Measurements from ENCODE around the gene RPS19BP1. TPM values are rescaled to one million over a fixed set of nuclear protein-coding genes. Genes with fewer than 3 reads are reported as not detected.

Gene RPS19BP1
- polyA plus RNA-seq, 1 of the 3 experiments (the other 2 are of a cell fraction): 97.2 TPM

DNA sequence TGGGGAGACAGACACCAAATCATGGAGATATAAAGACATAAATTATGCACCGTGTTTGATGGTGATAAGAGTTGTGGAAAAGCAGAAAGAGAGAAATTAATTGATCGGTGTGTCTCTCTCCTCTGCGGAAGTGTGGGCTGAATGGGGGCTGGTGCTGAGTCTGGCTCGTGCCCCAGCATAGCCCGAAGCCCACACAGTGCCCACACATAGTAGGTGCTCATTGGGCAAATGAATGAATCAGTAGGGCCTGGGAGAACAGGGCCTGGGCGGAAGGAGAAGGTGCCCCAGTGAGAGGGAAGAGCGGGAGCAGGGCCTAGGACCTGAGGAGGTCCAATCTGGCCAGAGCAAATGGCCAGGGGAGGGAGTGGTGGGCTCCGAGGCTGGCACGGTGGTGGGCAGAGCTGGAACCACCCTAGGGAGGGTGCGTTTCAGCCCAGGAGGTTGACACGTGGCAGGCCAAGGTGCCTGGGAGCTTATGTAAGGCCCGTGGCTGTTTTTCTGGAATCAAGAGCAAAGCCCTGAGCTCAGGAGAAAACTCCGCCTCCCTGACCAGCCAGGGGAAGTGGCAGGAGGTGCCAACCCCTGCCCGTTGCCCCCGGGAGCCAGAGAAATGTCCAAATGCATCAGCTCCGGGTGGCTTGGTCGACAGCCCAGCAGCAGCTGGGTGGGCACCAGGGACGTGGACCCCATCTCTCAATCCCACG lies 35.9 kb upstream of the RPS19BP1 start (continued):
- TF ChIP-seq POLR2AphosphoS5 (IDR thresholded peaks at IDR 0.05; ENCODE audit: low read depth, low read length) (no peak), FOXJ3 (CRISPR knock-in tag; IDR thresholded peaks at IDR 0.05) (no peak), ELF1 (IDR thresholded peaks at IDR 0.05) (no peak), NFIC (IDR thresholded peaks at IDR 0.05; ENCODE audit: borderline replicate concordance) (no peak), ZBTB33 (IDR thresholded peaks at IDR 0.05; ENCODE audit: borderline replicate concordance, low read depth) (no peak), FOXM1 (IDR thresholded peaks at IDR 0.05; ENCODE audit: low read depth) (no peak), SIN3A (IDR thresholded peaks at IDR 0.05; ENCODE audit: borderline replicate concordance, low read depth, low read length) (no peak)

GRCh38 chr22:39567135-39567946 lies 34.8 kb upstream of the RPS19BP1 start:
- H2AFZ ChIP-seq (ENCODE audit: low read depth): no peak overlapping the region
- H3K9me2 ChIP-seq: no peaks in the 10 kb centered on the region
- ChIA-PET POLR2A (no interaction called here), CTCF (no interaction called here)
- H3K4me1 ChIP-seq (ENCODE audit: control insufficient read depth in 1 of 2, insufficient read depth in 2 of 2, low read depth in 1 of 2, low read length in 1 of 2): no peaks in the 10 kb centered on the region
- no peak overlapping the region for H3K9ac ChIP-seq
- no peaks in the 10 kb centered on the region for H3K36me3 ChIP-seq (replicated peaks in 1 of 2; ENCODE audit: control insufficient read depth in 1 of 2, insufficient read depth in 2 of 2, low read length in 1 of 2)
- H3K27ac ChIP-seq (ENCODE audit: low read depth in 2 of 2, low read length in 1 of 2): no peak overlapping the region
- H3K4me3 ChIP-seq (ENCODE audit: low read depth in 2 of 2, low read length in 1 of 2): no peak overlapping the region
- 74% methylated on average over 8 of the region's 14 CpGs for WGBS (ENCODE audit: low lambda C conversion rate)
- H3K9me3 ChIP-seq: no peaks in the 10 kb centered on the region
- no peak overlapping the region for H3K4me2 ChIP-seq
- H4K20me1 ChIP-seq (ENCODE audit: insufficient read depth): no peaks in the 10 kb centered on the region
- no peaks in the 10 kb centered on the region for H3K79me2 ChIP-seq (ENCODE audit: insufficient read depth)
- no peaks in the 10 kb centered on the region for H3F3A ChIP-seq (replicated peaks; ENCODE audit: insufficient read depth)
- no peak for DNase-seq
- no peaks in the 10 kb centered on the region for H3K27me3 ChIP-seq (ENCODE audit: insufficient read depth)
- TF ChIP-seq POLR2AphosphoS5 (IDR thresholded peaks at IDR 0.05; ENCODE audit: low read depth, low read length) (no peak), YY1 (IDR thresholded peaks at IDR 0.05; ENCODE audit: low read depth) (no peak), MXI1 (IDR thresholded peaks at IDR 0.05; ENCODE audit: low read depth, low read length) (no peak), GATA2 (CRISPR knock-in tag; IDR thresholded peaks at IDR 0.05) (no peak), EZH2phosphoT487 (IDR thresholded peaks at IDR 0.05; ENCODE audit: borderline replicate concordance, low read depth) (no peak), REST (IDR thresholded peaks at IDR 0.05; ENCODE audit: low read depth, low read length) (no peak), FOXM1 (IDR thresholded peaks at IDR 0.05; ENCODE audit: low read depth) (no peak), RFX5 (IDR thresholded peaks at IDR 0.05; ENCODE audit: low read length) (no peak), IRF3 (IDR thresholded peaks at IDR 0.05; ENCODE audit: low read depth, low read length) (no peak), ELF1 (IDR thresholded peaks at IDR 0.05) (no peak), SMC3 (IDR thresholded peaks at IDR 0.05; ENCODE audit: low read depth, low read length) (no peak), USF1 (IDR thresholded peaks at IDR 0.05; ENCODE audit: borderline replicate concordance, low read depth) (no peak), GABPA (IDR thresholded peaks at IDR 0.05; ENCODE audit: low read depth) (no peak), NRF1 (IDR thresholded peaks at IDR 0.05; ENCODE audit: low read depth, low read length) (no peak), ZBTB33 (IDR thresholded peaks at IDR 0.05; ENCODE audit: borderline replicate concordance, low read depth) (no peak)
- TF ChIP-seq, protein P1, sequence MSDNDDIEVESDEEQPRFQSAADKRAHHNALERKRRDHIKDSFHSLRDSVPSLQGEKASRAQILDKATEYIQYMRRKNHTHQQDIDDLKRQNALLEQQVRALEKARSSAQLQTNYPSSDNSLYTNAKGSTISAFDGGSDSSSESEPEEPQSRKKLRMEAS (IDR thresholded peaks at IDR 0.05; ENCODE audit: low read depth): no peak

Data from SK-N-SH (cell line).